Testis (tissue), 3 donors: ENCODE measurements around the gene PITPNM3. TPM values are rescaled to one million over a fixed set of nuclear protein-coding genes. Genes with fewer than 3 reads are reported as not detected.

Experiments
- DNase-seq: peaks from one replicate; pipeline ENCODE4 v3.0.0-alpha.2; 2019
- H3K27ac ChIP-seq, 2 donors: fragments of 200-600 bp; sonication (generic); one replicate each; pipeline ENCODE4 v1.5.1; 2019
- H3K27me3 ChIP-seq: fragments of 200-600 bp; sonication (generic); one replicate; pipeline ENCODE4 v1.5.1; 2019
- H3K36me3 ChIP-seq: fragments of 200-600 bp; sonication (generic); one replicate; pipeline ENCODE4 v1.5.1; 2017; ENCODE audit warnings: low read depth; ENCODE audit errors: missing control alignments
- H3K4me1 ChIP-seq: fragments of 200-600 bp; sonication (generic); one replicate; pipeline ENCODE4 v1.5.1; 2019
- H3K4me3 ChIP-seq, 2 donors: fragments of 200-600 bp; sonication (generic); one replicate each; pipeline ENCODE4 v1.5.1; 2017 to 2019
- H3K9me3 ChIP-seq: fragments of 200-600 bp; sonication (generic); one replicate; pipeline ENCODE4 v1.5.1; 2017
- CTCF ChIP-seq, 3 experiments: fragments of 450-650 bp in 2 of 3; fragments of 200-600 bp in 1 of 3; sonication (generic) in 1 of 3; IDR thresholded peaks; one replicate each; pipeline ENCODE4 v1.5.1; 2016 to 2019; ENCODE audit warnings: antibody characterized with exemption in 3 of 3, mild to moderate bottlenecking in 2 of 3, moderate library complexity in 1 of 3
- POLR2A ChIP-seq: fragments of 450-650 bp; IDR thresholded peaks from one replicate; pipeline ENCODE4 v1.6.1; 2017; ENCODE audit warnings: antibody characterized with exemption, mild to moderate bottlenecking, moderate library complexity
- whole genome bisulfite sequencing, 2 donors: methylation state at CpG; one replicate each; pipeline ENCODE4 v1.1.5; 2018; 5-methylcytosine and 5-hydroxymethylcytosine counted together
- intact Hi-C: fragments of 100-400 bp; cut with DNase I; formaldehyde crosslinking; loops from one replicate; pipeline ENCODE4 v1.15.1; 2023; ENCODE audit warnings: low total_unique reads
- polyA plus RNA-seq: library from polyadenylated mRNA; stranded (reverse); fragments of 350-450 nt; fragmentation: Illumina TruSeq; extraction: RNeasy Lipid Tissue Mini Kit (QIAGEN cat#74804); gene quantifications from one replicate; pipeline ENCODE4 v1.2.3, GENCODE V29; 2014; ENCODE audit warnings: low read depth, low replicate concordance; ENCODE audit not compliant: insufficient read depth
- total RNA-seq, 2 donors: library from RNA; depleted of rRNA; stranded (reverse); fragments of >200 nt; gene quantifications; one replicate each; pipeline ENCODE4 v1.2.3, GENCODE V29; 2016

PITPNM3 gene
- total and polyA plus RNA-seq, 3 donors from 2014 or later, result 6.3 to 7.3 (median 6.7) TPM

GRCh38 chr17:6546069-6546718 is 10.2 kb downstream of the PITPNM3 start:
- Histone ChIP-seq H3K27me3 (no peaks in the 10 kb centered on the region), H3K9me3 (no peaks in the 10 kb centered on the region), H3K36me3 (no peaks in the 10 kb centered on the region), H3K27ac (no peak overlapping the region), H3K4me1 (no peaks in the 10 kb centered on the region), H3K4me3 (no peak overlapping the region)
- TF ChIP-seq CTCF (IDR thresholded peaks at IDR 0.05) (no peak), POLR2A (no peak)
- intact Hi-C loops, result no loop called here
- no peak for DNase-seq
- 82 to 87% methylated on average over 9 to 10 of the region's 10 CpGs for WGBS, 2 donors

- Histone ChIP-seq H3K27ac (no peak overlapping the region), H3K4me3 (no peak overlapping the region), H3K9me3 (no peaks in the 10 kb centered on the region), H3K36me3 (no peaks in the 10 kb centered on the region), H3K27me3 (no peaks in the 10 kb centered on the region), H3K4me1 (no peaks in the 10 kb centered on the region)
- intact Hi-C loops, result no loop called here
- no peak for DNase-seq
- WGBS, 2 donors, result 82 to 87% methylated on average over 8 of the region's 8 CpGs
- TF ChIP-seq POLR2A, result no peak
- no peak for TF ChIP-seq CTCF (IDR thresholded peaks at IDR 0.05)
Observed at GRCh38 chr17:6545291-6545690, 11.1 kb downstream of the PITPNM3 start.

GRCh38 chr17:6544011-6544370 is 12.4 kb downstream of the PITPNM3 start:
- no peak for TF ChIP-seq POLR2A
- TF ChIP-seq CTCF (IDR thresholded peaks at IDR 0.05), result no peak

GRCh38 chr17:6543079-6544010 is 13.0 kb downstream of the PITPNM3 start:
- H3K27ac ChIP-seq, result no peak overlapping the region
- no peak for TF ChIP-seq POLR2A
- TF ChIP-seq CTCF (IDR thresholded peaks at IDR 0.05), result no peak
- no peaks in the 10 kb centered on the region for H3K4me1 ChIP-seq
- intact Hi-C loops, result no loop called here
- no peaks in the 10 kb centered on the region for H3K9me3 ChIP-seq
- 84 to 85% methylated on average over 11 to 16 of the region's 16 CpGs for WGBS, 2 donors
- DNase-seq, result no peak
- no peaks in the 10 kb centered on the region for H3K27me3 ChIP-seq
- H3K36me3 ChIP-seq, result no peaks in the 10 kb centered on the region
- no peak overlapping the region for H3K4me3 ChIP-seq

More at GRCh38 chr17:6544011-6544370, 12.4 kb downstream of the PITPNM3 start:
- Histone ChIP-seq H3K36me3 (no peaks in the 10 kb centered on the region), H3K4me1 (no peaks in the 10 kb centered on the region), H3K9me3 (no peaks in the 10 kb centered on the region), H3K27ac (no peak overlapping the region), H3K27me3 (no peaks in the 10 kb centered on the region), H3K4me3 (no peak overlapping the region)
- WGBS, 2 donors, result 76 to 87% methylated on average over 5 of the region's 5 CpGs
- intact Hi-C loops, result no loop called here
- DNase-seq, result no peak
